ENCODE data around the gene PARVA. TPM values are rescaled to one million over a fixed set of nuclear protein-coding genes. Genes with fewer than 3 reads are reported as not detected.

Gene PARVA
- total RNA-seq, 4 donors from 2014 or later: 52.9 to 188 (median 66.5) TPM

DNA sequence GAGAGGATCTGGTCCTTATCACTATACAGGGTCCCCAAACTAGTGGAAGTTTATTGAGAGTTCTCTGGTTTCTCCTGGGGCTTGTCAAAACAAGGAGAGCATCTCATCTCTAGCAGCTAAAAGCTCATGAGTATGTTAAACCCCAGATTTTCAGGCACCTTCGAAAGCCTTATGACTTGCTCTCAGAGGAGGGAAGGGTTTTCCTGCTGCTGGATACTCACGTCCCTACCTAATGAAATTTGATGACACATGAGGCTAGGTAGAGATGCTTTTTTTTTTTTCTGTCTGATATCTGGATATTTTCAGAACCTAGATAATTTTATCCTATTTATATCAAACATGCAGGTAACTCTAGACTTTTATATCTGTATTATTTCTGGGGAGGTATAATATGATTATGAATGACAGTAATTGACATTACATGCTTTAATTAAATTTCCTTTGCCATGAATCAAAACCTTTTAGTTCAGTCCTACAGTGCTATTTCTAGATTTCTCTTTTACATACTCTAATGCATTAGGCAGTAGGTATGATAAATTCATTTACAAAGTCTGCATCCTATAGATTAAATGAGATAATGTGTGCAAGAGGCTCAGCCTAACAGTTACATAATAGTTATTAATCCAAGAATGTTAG, 73.9 kb downstream of the PARVA start:
- intact Hi-C loops (cut with DNase I; ENCODE audit: low total_unique reads): no loop called here
- Histone ChIP-seq H3K4me1 (peaks cover 4 to 8% of the 10 kb centered on the region in 2 donors), H3K9me3 (no peaks in the 10 kb centered on the region), H3K4me3 (no peak overlapping the region), H3K36me3 (no peaks in the 10 kb centered on the region), H3K27me3 (no peaks in the 10 kb centered on the region), H3K27ac (no peak overlapping the region)
- no peak for DNase-seq
- no peak for TF ChIP-seq CTCF (IDR thresholded peaks at IDR 0.05)
- no peak for TF ChIP-seq POLR2A (IDR thresholded peaks at IDR 0.05)

DNA sequence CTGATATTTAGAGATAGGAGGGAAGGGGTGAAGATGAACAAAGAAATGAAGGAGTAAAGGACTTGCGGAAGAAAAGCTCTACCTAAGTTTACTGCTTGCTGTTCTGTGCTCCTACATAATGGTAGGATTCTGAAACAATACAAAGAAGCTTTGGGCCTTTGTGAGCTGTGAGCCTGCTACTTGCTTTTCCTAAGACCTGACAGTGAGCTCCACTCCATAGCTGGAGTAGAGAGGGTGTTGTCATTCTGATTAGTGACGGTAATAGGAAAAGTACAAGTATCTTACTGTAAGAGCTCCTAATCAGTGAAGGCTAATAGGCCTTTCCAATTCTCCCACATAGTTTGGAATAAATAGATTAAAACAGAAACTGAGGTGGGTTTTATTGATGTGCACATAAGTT, 75.9 kb downstream of the PARVA start:
- Histone ChIP-seq H3K27me3 (no peaks in the 10 kb centered on the region), H3K36me3 (no peaks in the 10 kb centered on the region), H3K4me1 (peaks cover 7 to 10% of the 10 kb centered on the region in 2 donors), H3K4me3 (no peak overlapping the region), H3K9me3 (no peaks in the 10 kb centered on the region), H3K27ac (peak overlapping the region in 1 of 2 donors; percentile 30)
- intact Hi-C loops (cut with DNase I; ENCODE audit: low total_unique reads): no loop called here
- DNase-seq: peak in 1 of 2 donors; percentile 3
- TF ChIP-seq CTCF (IDR thresholded peaks at IDR 0.05) (no peak), POLR2A (IDR thresholded peaks at IDR 0.05) (no peak)

- H3K36me3 ChIP-seq: no peaks in the 10 kb centered on the region
- H3K9me3 ChIP-seq: no peaks in the 10 kb centered on the region
- DNase-seq: peak in 1 of 2 donors; percentile 12
- no peaks in the 10 kb centered on the region for H3K27me3 ChIP-seq
- no peak for TF ChIP-seq POLR2A (IDR thresholded peaks at IDR 0.05)
- no peak for TF ChIP-seq CTCF (IDR thresholded peaks at IDR 0.05)
- no peak overlapping the region for H3K4me3 ChIP-seq
- intact Hi-C loops (cut with DNase I; ENCODE audit: low total_unique reads): no loop called here
- H3K4me1 ChIP-seq: peaks cover 4 to 14% of the 10 kb centered on the region in 2 donors
- H3K27ac ChIP-seq: peak overlapping the region in 1 of 2 donors; percentile 68
These were observed 77.4 kb downstream of the PARVA start for GRCh38 chr11:12454782-12455181.

DNA sequence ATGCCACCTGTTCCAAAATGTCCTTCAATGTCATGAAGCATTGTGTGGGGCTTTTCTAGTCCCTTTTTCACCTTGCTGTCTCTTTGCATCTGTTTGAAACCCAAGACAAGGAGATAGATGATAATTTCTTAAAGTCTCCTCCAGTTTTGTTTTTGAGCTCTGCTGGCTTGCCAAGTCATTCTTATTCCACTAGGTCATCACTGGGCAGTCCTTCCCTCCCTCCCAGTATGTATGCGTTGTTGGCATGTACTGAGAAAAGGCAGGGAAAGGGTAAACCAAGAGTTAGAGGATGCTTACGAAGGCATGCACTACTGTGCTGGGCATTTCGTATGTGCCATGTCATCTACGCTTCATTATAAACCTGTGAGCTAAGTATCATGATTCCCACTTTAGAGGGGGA, 78.6 kb downstream of the PARVA start:
- intact Hi-C loops (cut with DNase I; ENCODE audit: low total_unique reads): no loop called here
- Histone ChIP-seq H3K27me3 (no peaks in the 10 kb centered on the region), H3K36me3 (no peaks in the 10 kb centered on the region), H3K4me1 (peaks cover 4 to 14% of the 10 kb centered on the region in 2 donors), H3K4me3 (no peak overlapping the region), H3K9me3 (no peaks in the 10 kb centered on the region), H3K27ac (peak overlapping the region; percentile 64 to 68)
- peak in 1 of 2 donors; percentile 23 for DNase-seq
- no peak for TF ChIP-seq POLR2A (IDR thresholded peaks at IDR 0.05)
- no peak for TF ChIP-seq CTCF (IDR thresholded peaks at IDR 0.05)

GRCh38 chr11:12456651-12457579, 79.5 kb downstream of the PARVA start:
- Histone ChIP-seq H3K9me3 (no peaks in the 10 kb centered on the region), H3K27me3 (no peaks in the 10 kb centered on the region), H3K36me3 (no peaks in the 10 kb centered on the region), H3K27ac (peak overlapping the region; percentile 64 to 68), H3K4me3 (no peak overlapping the region), H3K4me1 (peaks cover 4 to 14% of the 10 kb centered on the region in 2 donors)
- no peak for TF ChIP-seq POLR2A (IDR thresholded peaks at IDR 0.05)
- TF ChIP-seq CTCF (IDR thresholded peaks at IDR 0.05): no peak
- peak in 1 of 2 donors; percentile 11 for DNase-seq
- intact Hi-C loops (cut with DNase I; ENCODE audit: low total_unique reads): no loop called here
